ENCODE results near the gene CIZ1.

The CIZ1 gene

GRCh38 chr9:128149001-128149701, 42.2 kb downstream of the CIZ1 start, which contains the start of gene LCN2:
Gene LCN2, plus strand, starts transcription at chr9:128149453. Its CDS starts 73 bp downstream, at chr9:128149526.
- ATAC-seq (ENCODE audit: low read depth) (peak; percentile 70), DNase-seq (ENCODE audit: low spot score) (peak; percentile 77)
- H3K27ac ChIP-seq (ENCODE audit: poor library complexity, severe bottlenecking) = peak within 1 kb of the TSS; percentile 58
- TF ChIP-seq CTCF (IDR thresholded peaks at IDR 0.05; ENCODE audit: poor library complexity, severe bottlenecking) = no peak
- no peaks in the 10 kb centered on the region for H3K36me3 ChIP-seq (ENCODE audit: low read depth)
- H3K4me1 ChIP-seq (ENCODE audit: insufficient read depth, poor library complexity, severe bottlenecking) = peaks cover 21% of the 10 kb centered on the region
- no peak within 1 kb of the TSS for H3K4me3 ChIP-seq (ENCODE audit: severe bottlenecking)
- no peaks in the 10 kb centered on the region for H3K9me3 ChIP-seq (ENCODE audit: severe bottlenecking)
- no peaks in the 10 kb centered on the region for H3K27me3 ChIP-seq (ENCODE audit: insufficient read depth, poor library complexity, severe bottlenecking)

- no peak for DNase-seq (ENCODE audit: low spot score)
- peak overlapping the region; percentile 58 for H3K27ac ChIP-seq (ENCODE audit: poor library complexity, severe bottlenecking)
- H3K9me3 ChIP-seq (ENCODE audit: severe bottlenecking) = no peaks in the 10 kb centered on the region
- no peak; the same call in 2 of the 3 replicates for ATAC-seq (ENCODE audit: low read depth)
- TF ChIP-seq CTCF (IDR thresholded peaks at IDR 0.05; ENCODE audit: poor library complexity, severe bottlenecking) = no peak
- peaks cover 25% of the 10 kb centered on the region for H3K4me1 ChIP-seq (ENCODE audit: insufficient read depth, poor library complexity, severe bottlenecking)
- no peak overlapping the region for H3K4me3 ChIP-seq (ENCODE audit: severe bottlenecking)
- no peaks in the 10 kb centered on the region for H3K36me3 ChIP-seq (ENCODE audit: low read depth)
- no peaks in the 10 kb centered on the region for H3K27me3 ChIP-seq (ENCODE audit: insufficient read depth, poor library complexity, severe bottlenecking)
These were observed 42.8 kb downstream of the CIZ1 start for GRCh38 chr9:128148509-128149000.

- ATAC-seq (ENCODE audit: low read depth) = no peak
- Histone ChIP-seq H3K27ac (ENCODE audit: poor library complexity, severe bottlenecking) (no peak overlapping the region), H3K4me3 (ENCODE audit: severe bottlenecking) (no peak overlapping the region), H3K27me3 (ENCODE audit: insufficient read depth, poor library complexity, severe bottlenecking) (no peaks in the 10 kb centered on the region), H3K36me3 (ENCODE audit: low read depth) (no peaks in the 10 kb centered on the region), H3K9me3 (ENCODE audit: severe bottlenecking) (no peaks in the 10 kb centered on the region), H3K4me1 (ENCODE audit: insufficient read depth, poor library complexity, severe bottlenecking) (peaks cover 29% of the 10 kb centered on the region)
- TF ChIP-seq CTCF (IDR thresholded peaks at IDR 0.05; ENCODE audit: poor library complexity, severe bottlenecking) = no peak
- no peak for DNase-seq (ENCODE audit: low spot score)
These were observed 44.7 kb downstream of the CIZ1 start for GRCh38 chr9:128146591-128147120.

- no peaks in the 10 kb centered on the region for H3K36me3 ChIP-seq (ENCODE audit: low read depth)
- no peak for ATAC-seq (ENCODE audit: low read depth)
- H3K27ac ChIP-seq (ENCODE audit: poor library complexity, severe bottlenecking) = peak overlapping the region; percentile 13
- H3K27me3 ChIP-seq (ENCODE audit: insufficient read depth, poor library complexity, severe bottlenecking) = no peaks in the 10 kb centered on the region
- no peak for DNase-seq (ENCODE audit: low spot score)
- no peaks in the 10 kb centered on the region for H3K9me3 ChIP-seq (ENCODE audit: severe bottlenecking)
- TF ChIP-seq CTCF (IDR thresholded peaks at IDR 0.05; ENCODE audit: poor library complexity, severe bottlenecking) = no peak
- no peak overlapping the region for H3K4me3 ChIP-seq (ENCODE audit: severe bottlenecking)
- peaks cover 29% of the 10 kb centered on the region for H3K4me1 ChIP-seq (ENCODE audit: insufficient read depth, poor library complexity, severe bottlenecking)
These were observed 45.4 kb downstream of the CIZ1 start for GRCh38 chr9:128145951-128146351.

GRCh38 chr9:128145536-128145935, 45.8 kb downstream of the CIZ1 start:
- Histone ChIP-seq H3K27me3 (ENCODE audit: insufficient read depth, poor library complexity, severe bottlenecking) (no peaks in the 10 kb centered on the region), H3K27ac (ENCODE audit: poor library complexity, severe bottlenecking) (peak overlapping the region; percentile 13), H3K36me3 (ENCODE audit: low read depth) (no peaks in the 10 kb centered on the region), H3K9me3 (ENCODE audit: severe bottlenecking) (no peaks in the 10 kb centered on the region), H3K4me1 (ENCODE audit: insufficient read depth, poor library complexity, severe bottlenecking) (peaks cover 29% of the 10 kb centered on the region), H3K4me3 (ENCODE audit: severe bottlenecking) (no peak overlapping the region)
- no peak for TF ChIP-seq CTCF (IDR thresholded peaks at IDR 0.05; ENCODE audit: poor library complexity, severe bottlenecking)
- ATAC-seq (ENCODE audit: low read depth) (peak; percentile 43; the same call in 2 of the 3 replicates), DNase-seq (ENCODE audit: low spot score) (peak; percentile 68)
